ENCODE data around the gene TUBB. TPM values are rescaled to one million over a fixed set of nuclear protein-coding genes. Genes with fewer than 3 reads are reported as not detected.
A peak's percentile ranks its signal among the peaks of the same experiment; 100 is the strongest.

Gene TUBB
- total RNA-seq, 6 experiments from 2014 or later, result 150 to 268 (median 241) TPM

- no peaks in the 10 kb centered on the region for H3K27me3 ChIP-seq
- no peak overlapping the region for H3K27ac ChIP-seq
- H3K36me3 ChIP-seq, result peaks cover 0 to 5% (median 0%) of the 10 kb centered on the region in 4 donors
- TF ChIP-seq CTCF (IDR thresholded peaks at IDR 0.05) (no peak), POLR2A (IDR thresholded peaks at IDR 0.05) (no peak)
- WGBS (ENCODE audit: insufficient coverage, low coverage, low lambda C conversion rate, missing lambda C conversion rate), result 68% methylated on average over 2 of the region's 6 CpGs
- intact Hi-C loops (cut with DNase I), result no loop called here
- peak in 1 of 3 donors; percentile 53 for DNase-seq
- no peak overlapping the region for H3K4me3 ChIP-seq
- no peaks in the 10 kb centered on the region for H3K9me3 ChIP-seq
- ATAC-seq, result peak; percentile 34 to 51 (median 39)
- peaks cover 0 to 31% (median 15%) of the 10 kb centered on the region in 4 donors for H3K4me1 ChIP-seq
Observed at GRCh38 chr6:30707281-30707850, 12.8 kb upstream of the TUBB start.

GRCh38 chr6:30709101-30709868 is 10.9 kb upstream of the TUBB start:
- H3K9me3 ChIP-seq, result no peaks in the 10 kb centered on the region
- peaks cover 0 to 31% (median 15%) of the 10 kb centered on the region in 4 donors for H3K4me1 ChIP-seq
- DNase-seq, result peak in 2 of 3 donors; percentile 0 to 13
- peak; percentile 23 for TF ChIP-seq POLR2A (IDR thresholded peaks at IDR 0.05)
- TF ChIP-seq CTCF (IDR thresholded peaks at IDR 0.05), result no peak
- intact Hi-C loops (cut with DNase I), result no loop called here
- ATAC-seq, result peak; percentile 89 to 93 (median 92)
- no peaks in the 10 kb centered on the region for H3K27me3 ChIP-seq
- H3K27ac ChIP-seq, result peak overlapping the region in 2 of 3 donors; percentile 42 to 59
- 64% methylated on average over 2 of the region's 2 CpGs for WGBS (ENCODE audit: insufficient coverage, low coverage, low lambda C conversion rate, missing lambda C conversion rate)
- no peak overlapping the region for H3K4me3 ChIP-seq
- H3K36me3 ChIP-seq, result peaks cover 0 to 15% (median 8%) of the 10 kb centered on the region in 4 donors

GRCh38 chr6:30711758-30712380 is 8.3 kb upstream of the TUBB start:
- Histone ChIP-seq H3K27me3 (no peaks in the 10 kb centered on the region), H3K4me3 (no peak overlapping the region), H3K4me1 (peaks cover 0 to 38% (median 16%) of the 10 kb centered on the region in 4 donors), H3K9me3 (no peaks in the 10 kb centered on the region), H3K27ac (no peak overlapping the region), H3K36me3 (peaks cover 0 to 15% (median 8%) of the 10 kb centered on the region in 4 donors)
- intact Hi-C loops (cut with DNase I), result no loop called here
- TF ChIP-seq CTCF (IDR thresholded peaks at IDR 0.05) (no peak), POLR2A (IDR thresholded peaks at IDR 0.05) (no peak)
- ATAC-seq (no peak), DNase-seq (peak in 1 of 3 donors; percentile 5)
- WGBS (ENCODE audit: insufficient coverage, low coverage, low lambda C conversion rate, missing lambda C conversion rate), result 80% methylated on average over 1 of the region's 1 CpG

- Histone ChIP-seq H3K36me3 (peaks cover 0 to 15% (median 8%) of the 10 kb centered on the region in 4 donors), H3K4me1 (peaks cover 0 to 32% (median 13%) of the 10 kb centered on the region in 4 donors), H3K9me3 (no peaks in the 10 kb centered on the region), H3K4me3 (no peak overlapping the region), H3K27ac (no peak overlapping the region), H3K27me3 (no peaks in the 10 kb centered on the region)
- 73% methylated on average over 4 of the region's 7 CpGs for WGBS (ENCODE audit: insufficient coverage, low coverage, low lambda C conversion rate, missing lambda C conversion rate)
- DNase-seq, result peak in 1 of 3 donors; percentile 19
- no peak for ATAC-seq
- intact Hi-C loops (cut with DNase I), result no loop called here
- TF ChIP-seq CTCF (IDR thresholded peaks at IDR 0.05), result no peak
- no peak for TF ChIP-seq POLR2A (IDR thresholded peaks at IDR 0.05)
Observed at GRCh38 chr6:30712441-30712945, 7.7 kb upstream of the TUBB start.

Measured in right lobe of liver (tissue), 6 donors.